ENCODE measurements around the gene CTDP1.

CTDP1 gene

GRCh38 chr18:79799619-79800370 lies 120.2 kb downstream of the CTDP1 start:
- no peak for DNase-seq

- DNase-seq: no peak
Measured at GRCh38 chr18:79800371-79801180, 121.0 kb downstream of the CTDP1 start.

GRCh38 chr18:79801217-79801616 lies 121.6 kb downstream of the CTDP1 start:
- DNase-seq: no peak

- no peak for DNase-seq
Measured at GRCh38 chr18:79801641-79802040, 122.0 kb downstream of the CTDP1 start.

GRCh38 chr18:79802298-79802697 lies 122.7 kb downstream of the CTDP1 start:
- no peak for DNase-seq

- no peak for DNase-seq
Measured at GRCh38 chr18:79803611-79804051, 124.0 kb downstream of the CTDP1 start.

Data from SHP77 (cell line).